ENCODE measurements around the gene TNFRSF1B. TPM values are rescaled to one million over a fixed set of nuclear protein-coding genes. Genes with fewer than 3 reads are reported as not detected.
A peak's percentile ranks its signal among the peaks of the same experiment; 100 is the strongest.

Gene TNFRSF1B
- total and polyA plus RNA-seq, 2 of the 8 experiments (the other 6 are each of a cell fraction or from before 2014, with no cell fraction given): 1.7 to 2.9 TPM

DNA sequence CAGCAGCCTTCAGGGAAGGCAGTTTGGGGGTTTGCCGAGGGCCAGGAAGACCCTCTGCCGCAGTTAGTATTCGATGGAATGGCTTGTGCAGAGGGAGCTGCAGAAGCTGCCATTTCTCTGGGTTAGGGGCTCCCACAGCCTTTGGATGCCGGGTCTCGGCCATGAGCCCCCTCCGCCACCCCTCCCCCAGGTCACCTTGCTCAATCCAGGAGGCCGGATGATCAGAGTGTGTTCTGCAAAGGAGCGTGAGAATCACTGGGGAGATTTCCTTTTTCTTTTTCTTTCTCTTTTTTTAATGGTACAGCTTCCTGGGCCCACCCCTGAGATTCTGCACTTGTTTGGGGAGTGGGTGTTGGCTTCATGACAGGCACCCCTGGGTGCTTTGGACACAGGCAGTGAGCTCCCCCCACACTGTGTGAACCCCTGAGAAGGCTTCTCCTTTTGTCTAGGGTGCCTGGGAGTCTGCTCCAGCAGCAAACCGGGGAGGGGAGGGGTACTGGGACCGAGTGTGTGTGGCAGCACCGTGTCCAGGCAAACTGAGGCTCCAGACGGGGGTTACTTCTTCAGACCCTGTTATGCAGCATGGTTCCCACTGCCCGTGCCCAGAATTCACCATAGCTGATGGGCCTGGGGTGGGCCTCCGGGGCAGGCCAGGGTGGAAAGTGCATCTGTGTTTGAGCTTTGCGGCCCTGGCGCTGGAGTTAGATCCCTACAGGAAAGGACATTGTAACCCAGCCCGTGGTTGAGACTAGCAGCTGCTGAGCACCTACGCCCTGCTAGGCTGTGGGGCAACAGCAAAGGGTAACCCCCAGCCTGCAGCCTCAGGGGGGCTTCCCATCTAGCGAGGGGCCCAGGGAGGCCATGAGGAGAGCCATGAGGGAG is 18.5 kb downstream of the TNFRSF1B start:
- H2BK120ac ChIP-seq (replicated peaks; ENCODE audit: low read depth, low read length): no peak overlapping the region
- no peak overlapping the region for H2BK5ac ChIP-seq (ENCODE audit: low read depth, low read length)
- no peak for DNase-seq (ENCODE audit: low read depth in 1 of 2, low spot score in 2 of 2)
- no peak overlapping the region for H3K14ac ChIP-seq (ENCODE audit: insufficient read length)
- H3K4ac ChIP-seq (replicated peaks; ENCODE audit: insufficient read length, low read depth, low read length): peak overlapping the region; percentile 5
- H3K79me2 ChIP-seq (ENCODE audit: control insufficient read depth in 1 of 2, insufficient read depth in 2 of 2, low read length in 2 of 2): no peaks in the 10 kb centered on the region
- H3K23me2 ChIP-seq (ENCODE audit: low read depth, low read length): no peaks in the 10 kb centered on the region
- H2AFZ ChIP-seq (ENCODE audit: low read length): no peak overlapping the region
- H2AK5ac ChIP-seq (ENCODE audit: low read depth, low read length): peak overlapping the region; percentile 33; the same call in 1 of the 2 replicates
- H3K23ac ChIP-seq (ENCODE audit: insufficient read length): no peak overlapping the region
- no peak overlapping the region for H3K4me3 ChIP-seq (ENCODE audit: extremely low read depth in 1 of 4, insufficient read depth in 2 of 4, low read depth in 3 of 4, low read length in 4 of 4)
- H3K27me3 ChIP-seq (replicated peaks in 1 of 4; ENCODE audit: control insufficient read depth in 3 of 4, extremely low read depth in 1 of 4, insufficient read depth in 3 of 4, low read length in 3 of 4): no peaks in the 10 kb centered on the region
- no peaks in the 10 kb centered on the region for H4K20me1 ChIP-seq (replicated peaks in 1 of 2; ENCODE audit: control insufficient read depth in 1 of 2, insufficient read depth in 2 of 2, low read length in 2 of 2)
- H4K91ac ChIP-seq (replicated peaks; ENCODE audit: insufficient read length, low read length): peak overlapping the region; percentile 80
- no peak overlapping the region for H3K9ac ChIP-seq (replicated peaks in 1 of 4; ENCODE audit: extremely low read depth in 1 of 4, low read depth in 3 of 4, low read length in 3 of 4)
- CTCF ChIA-PET (ENCODE audit: partially characterized antibody): interaction anchor here (0.9 to 9.7 kb wide), 5 partner anchors 9 to 60 kb away, joined by 3 to 165 read pairs (median 4); no protein-coding TSS in a partner anchor
- H2BK12ac ChIP-seq (ENCODE audit: low read depth, low read length): no peak overlapping the region
- no peak overlapping the region for H4K5ac ChIP-seq (ENCODE audit: insufficient read length, low read depth, low read length)
- 95% methylated on average over 19 of the region's 19 CpGs; no CpG with 5 or more reads in 1 of the 2 experiments for WGBS, 2 experiments (ENCODE audit: extremely low coverage in 1 of 2, insufficient coverage in 1 of 2, insufficient read length in 1 of 2, insufficient replicate concordance in 2 of 2, low coverage in 1 of 2, low lambda C conversion rate in 2 of 2, missing lambda C conversion rate in 1 of 2)
- no peak overlapping the region for H3K27ac ChIP-seq (ENCODE audit: low read depth, low read length)
- peak overlapping the region; percentile 81; the same call in 1 of the 2 replicates for H2BK15ac ChIP-seq (ENCODE audit: low read length)
- no peaks in the 10 kb centered on the region for H3K79me1 ChIP-seq (ENCODE audit: low read depth, low read length)
- H3K56ac ChIP-seq (replicated peaks; ENCODE audit: insufficient read length, low read depth, low read length): no peak overlapping the region
- no peak overlapping the region for H3K4me2 ChIP-seq (ENCODE audit: insufficient read depth in 1 of 2, low read depth in 2 of 2, low read length in 2 of 2)
- no peak for FAIRE-seq
- H3K18ac ChIP-seq (ENCODE audit: extremely low read depth, low read length): no peak overlapping the region
- POLR2A ChIA-PET (ENCODE audit: partially characterized antibody): no interaction called here
- peaks cover 0 to 13% of the 10 kb centered on the region in 2 experiments; a peak in 1 of 4 replicates for H3K9me3 ChIP-seq (ENCODE audit: insufficient read depth in 2 of 2, low read depth in 1 of 2, low read length in 1 of 2)
- no peaks in the 10 kb centered on the region for H3K36me3 ChIP-seq (ENCODE audit: control insufficient read depth in 2 of 4, insufficient read depth in 4 of 4, low read length in 3 of 4)
- peaks cover 0 to 11% (median 5%) of the 10 kb centered on the region in 4 experiments; a peak in 6 of 7 replicates for H3K4me1 ChIP-seq (replicated peaks in 1 of 4; ENCODE audit: control insufficient read depth in 3 of 4, insufficient read depth in 4 of 4, low read length in 3 of 4)
- 0 out of 2 replicates have a peak overlapping the region, but pooled peaks have one; percentile 18 for H2BK20ac ChIP-seq (ENCODE audit: low read length)
- H4K8ac ChIP-seq (ENCODE audit: extremely low read depth, insufficient read depth, low read length): peak overlapping the region; percentile 58
- no peak for TF ChIP-seq SIX5 (IDR thresholded peaks at IDR 0.05; ENCODE audit: low read depth, low read length)

Data from H1 (cell line).